PC-3 (cell line): Measurements from ENCODE around the gene NCDN. TPM values are rescaled to one million over a fixed set of nuclear protein-coding genes. Genes with fewer than 3 reads are reported as not detected.

Source experiments
- ATAC-seq: fragments of 200-7000 bp; cut with Tn5 transposase; 2 replicates; pipeline ENCODE4 v1.9.1; 2020; ENCODE audit warnings: mild to moderate bottlenecking, moderate library complexity
- BruUV-seq: library from RNA; stranded (reverse); fragments of 400-500 nt; replicated peaks from 2 replicates; lab custom pipeline; 2021; lab: Mats Ljungman, UMichigan
- CTCF ChIA-PET: fragments of 300-600 bp; sonication (Branson Sonifier 250); formaldehyde crosslinking; loops from one replicate; lab custom pipeline; 2022; ENCODE audit warnings: antibody characterized with exemption; lab: Charles Lee
- POLR2A ChIA-PET: fragments of 300-600 bp; sonication (Branson Sonifier 250); formaldehyde crosslinking; loops from one replicate; lab custom pipeline; 2022; ENCODE audit warnings: antibody characterized with exemption; ENCODE audit not compliant: unreplicated experiment; lab: Charles Lee
- DNase-seq: peaks from one replicate; pipeline ENCODE4 v3.0.0-alpha.2; 2015
- H2AFZ ChIP-seq: fragments of 300-600 bp; sonication (generic); 2 replicates; pipeline ENCODE4 v1.6.0; 2016; ENCODE audit warnings: antibody characterized with exemption, low read length
- H3F3A ChIP-seq: fragments of 300-600 bp; sonication (generic); one replicate; pipeline ENCODE4 v1.6.0; 2017; ENCODE audit warnings: antibody characterized with exemption, low read length, control low read depth, mild to moderate bottlenecking; ENCODE audit not compliant: unreplicated experiment
- H3K27ac ChIP-seq: fragments of 300-600 bp; sonication (generic); 2 replicates; pipeline ENCODE4 v1.5.1; 2016; ENCODE audit warnings: mild to moderate bottlenecking, low read length
- H3K27me3 ChIP-seq: fragments of 300-600 bp; sonication (generic); 2 replicates; pipeline ENCODE4 v1.6.1; 2016; ENCODE audit warnings: low read length, mixed read lengths
- H3K36me3 ChIP-seq: fragments of 300-600 bp; sonication (generic); 2 replicates; pipeline ENCODE4 v1.6.1; 2016; ENCODE audit warnings: low read depth, mixed run types, low read length, mixed read lengths
- H3K4me1 ChIP-seq: fragments of 300-600 bp; sonication (generic); 2 replicates; pipeline ENCODE4 v1.5.1; 2016; ENCODE audit warnings: low read length; ENCODE audit not compliant: insufficient read depth
- H3K4me2 ChIP-seq: fragments of 300-600 bp; sonication (generic); 2 replicates; pipeline ENCODE4 v1.6.0; 2016; ENCODE audit warnings: low read length
- H3K4me3 ChIP-seq: fragments of 300-600 bp; sonication (generic); 2 replicates; pipeline ENCODE4 v1.5.1; 2016; ENCODE audit warnings: mild to moderate bottlenecking, low read length, mixed read lengths
- H3K79me2 ChIP-seq: fragments of 300-600 bp; sonication (generic); 2 replicates; pipeline ENCODE4 v1.6.1; 2017; ENCODE audit warnings: low read length, mixed read lengths
- H3K9ac ChIP-seq: fragments of 300-600 bp; sonication (generic); 2 replicates; pipeline ENCODE4 v1.6.0; 2016; ENCODE audit warnings: mild to moderate bottlenecking, low read length
- H3K9me2 ChIP-seq: fragments of 300-600 bp; sonication (generic); replicated peaks from 2 replicates; pipeline ENCODE4 v1.6.1; 2016; ENCODE audit warnings: mixed run types, low read length, mixed read lengths
- H3K9me3 ChIP-seq: fragments of 300-600 bp; sonication (generic); 2 replicates; pipeline ENCODE4 v1.6.1; 2016; ENCODE audit warnings: low read length, mixed read lengths
- H4K20me1 ChIP-seq: fragments of 300-600 bp; sonication (generic); 2 replicates; pipeline ENCODE4 v1.6.1; 2016; ENCODE audit warnings: low read length, mixed read lengths
- EZH2 ChIP-seq: fragments of 300-600 bp; sonication (generic); IDR thresholded peaks from one replicate; pipeline ENCODE4 v1.6.1; 2017; ENCODE audit warnings: antibody characterized with exemption, mild to moderate bottlenecking, low read length; ENCODE audit not compliant: unreplicated experiment
- EZH2phosphoT487 ChIP-seq: fragments of 300-600 bp; sonication (generic); IDR thresholded peaks from 2 replicates; pipeline ENCODE4 v1.6.1; 2018; ENCODE audit warnings: mild to moderate bottlenecking, antibody characterized with exemption, low read length, borderline replicate concordance
- intact Hi-C: fragments of 100-400 bp; cut with micrococcal nuclease; formaldehyde crosslinking; loops from 2 replicates; pipeline ENCODE4 v1.9.0; 2023
- total RNA-seq: library from RNA; depleted of rRNA; stranded (reverse); fragments of >200 nt; gene quantifications from 2 replicates; pipeline ENCODE4 v1.2.3, GENCODE V29; 2014
- TF ChIP-seq, protein P1 (sequence below): fragments of 300-600 bp; sonication (generic); conservative IDR thresholded peaks from 2 replicates; pipeline ENCODE4 v1.5.1; 2017; ENCODE audit warnings: antibody characterized with exemption, low read depth, mild to moderate bottlenecking, low read length

NCDN gene
- total RNA-seq, 1 experiment from 2014 or later = 25.2 TPM

DNA sequence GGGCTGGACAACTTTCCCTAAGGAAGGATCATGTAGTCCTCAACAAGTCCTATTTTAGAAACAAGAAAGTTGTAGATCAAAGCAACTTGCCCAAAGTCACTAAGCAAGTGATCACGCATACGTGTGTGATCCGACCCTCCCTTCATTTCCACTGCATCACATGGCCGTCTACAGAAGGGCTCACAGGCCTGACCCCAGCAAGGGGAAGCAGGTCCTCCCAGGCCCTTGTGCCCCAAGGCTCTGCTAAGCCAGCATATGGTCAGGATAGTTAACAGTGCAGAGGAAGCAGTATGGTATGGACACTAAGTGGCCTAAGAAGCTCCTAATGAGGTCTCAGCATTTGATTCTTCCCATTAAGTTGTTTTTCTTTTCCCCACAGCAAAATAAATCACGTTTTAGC, 40.3 kb downstream of the NCDN start:
- no peak overlapping the region for H2AFZ ChIP-seq
- CTCF ChIA-PET = no interaction called here
- intact Hi-C loops = no loop called here

DNA sequence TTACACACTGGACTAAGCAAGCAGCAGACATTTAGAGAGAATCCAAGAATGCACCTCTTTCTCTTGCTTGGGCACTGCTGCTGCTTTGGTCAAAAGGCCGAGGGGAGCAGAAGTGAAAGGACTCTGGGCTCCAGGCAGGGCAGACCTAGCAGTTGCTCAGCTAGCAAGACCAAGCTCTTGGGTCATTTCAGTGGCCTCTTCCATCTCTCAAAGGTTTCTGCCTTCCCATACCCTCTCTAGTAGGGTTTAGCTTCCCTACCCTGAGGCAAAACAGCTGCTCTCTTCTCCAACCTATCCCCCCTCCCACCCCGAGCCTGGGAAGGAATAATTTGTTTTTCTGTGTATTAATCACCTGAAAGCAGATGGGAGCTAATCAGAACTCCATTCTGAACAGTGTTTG, 41.3 kb downstream of the NCDN start:
- Histone ChIP-seq H3K27me3 (no peaks in the 10 kb centered on the region), H3K4me2 (no peak overlapping the region), H3K4me3 (no peak overlapping the region), H3K36me3 (peaks cover 44% of the 10 kb centered on the region), H4K20me1 (no peaks in the 10 kb centered on the region), H3K4me1 (no peaks in the 10 kb centered on the region), H3K9me3 (no peaks in the 10 kb centered on the region), H3F3A (no peaks in the 10 kb centered on the region), H2AFZ (no peak overlapping the region), H3K79me2 (no peaks in the 10 kb centered on the region), H3K9me2 (no peaks in the 10 kb centered on the region), H3K27ac (no peak overlapping the region), H3K9ac (no peak overlapping the region)
- no peak for ATAC-seq
- DNase-seq = no peak
- ChIA-PET POLR2A (interaction anchor here (0.6 kb wide), 1 partner anchor 10 kb away, joined by 5 read pairs; no protein-coding TSS in a partner anchor), CTCF (no interaction called here)
- intact Hi-C loops = no loop called here
- TF ChIP-seq, protein P1, sequence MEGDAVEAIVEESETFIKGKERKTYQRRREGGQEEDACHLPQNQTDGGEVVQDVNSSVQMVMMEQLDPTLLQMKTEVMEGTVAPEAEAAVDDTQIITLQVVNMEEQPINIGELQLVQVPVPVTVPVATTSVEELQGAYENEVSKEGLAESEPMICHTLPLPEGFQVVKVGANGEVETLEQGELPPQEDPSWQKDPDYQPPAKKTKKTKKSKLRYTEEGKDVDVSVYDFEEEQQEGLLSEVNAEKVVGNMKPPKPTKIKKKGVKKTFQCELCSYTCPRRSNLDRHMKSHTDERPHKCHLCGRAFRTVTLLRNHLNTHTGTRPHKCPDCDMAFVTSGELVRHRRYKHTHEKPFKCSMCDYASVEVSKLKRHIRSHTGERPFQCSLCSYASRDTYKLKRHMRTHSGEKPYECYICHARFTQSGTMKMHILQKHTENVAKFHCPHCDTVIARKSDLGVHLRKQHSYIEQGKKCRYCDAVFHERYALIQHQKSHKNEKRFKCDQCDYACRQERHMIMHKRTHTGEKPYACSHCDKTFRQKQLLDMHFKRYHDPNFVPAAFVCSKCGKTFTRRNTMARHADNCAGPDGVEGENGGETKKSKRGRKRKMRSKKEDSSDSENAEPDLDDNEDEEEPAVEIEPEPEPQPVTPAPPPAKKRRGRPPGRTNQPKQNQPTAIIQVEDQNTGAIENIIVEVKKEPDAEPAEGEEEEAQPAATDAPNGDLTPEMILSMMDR = no peak
- no peak for TF ChIP-seq EZH2phosphoT487
- TF ChIP-seq EZH2 = no peak
- BruUV-seq = no TSS peak

More for the DNA sequence above, 40.3 kb downstream of the NCDN start:
- Histone ChIP-seq H3K4me1 (no peaks in the 10 kb centered on the region), H3K79me2 (no peaks in the 10 kb centered on the region), H4K20me1 (no peaks in the 10 kb centered on the region), H3K36me3 (peaks cover 34% of the 10 kb centered on the region), H3F3A (no peaks in the 10 kb centered on the region), H3K27me3 (no peaks in the 10 kb centered on the region), H3K27ac (no peak overlapping the region), H3K9me3 (no peaks in the 10 kb centered on the region), H3K4me2 (no peak overlapping the region), H3K4me3 (no peak overlapping the region), H3K9ac (no peak overlapping the region), H3K9me2 (no peaks in the 10 kb centered on the region)
- no peak for ATAC-seq
- TF ChIP-seq, protein P1 = no peak
- no peak for TF ChIP-seq EZH2phosphoT487
- no peak for DNase-seq
- POLR2A ChIA-PET = no interaction called here
- BruUV-seq = no TSS peak

DNA sequence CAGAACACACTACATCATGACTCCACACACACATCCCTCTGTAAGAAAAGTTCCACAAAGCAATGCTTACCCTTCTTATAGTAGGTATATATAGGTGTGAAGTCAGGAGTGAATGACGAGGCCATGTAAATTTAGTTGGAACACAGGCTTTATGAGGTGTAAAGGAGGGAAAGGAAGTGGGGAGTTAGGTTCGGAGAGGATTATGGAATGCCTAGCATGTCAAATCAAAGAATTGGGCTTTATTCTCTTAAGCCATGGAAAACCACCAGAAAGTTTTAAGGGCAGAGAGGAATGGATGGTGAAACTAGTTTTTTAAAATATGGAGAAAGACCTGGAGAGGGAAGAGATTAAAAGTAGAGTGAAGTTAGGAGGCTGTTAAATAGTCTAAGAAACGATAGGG, 41.8 kb downstream of the NCDN start:
- POLR2A ChIA-PET = interaction anchor here (0.6 kb wide), 1 partner anchor 10 kb away, joined by 5 read pairs; no protein-coding TSS in a partner anchor
- no peak overlapping the region for H3K4me3 ChIP-seq
- DNase-seq = no peak
- BruUV-seq = no TSS peak
- ATAC-seq = no peak
- H3K9ac ChIP-seq = no peak overlapping the region
- peaks cover 48% of the 10 kb centered on the region for H3K36me3 ChIP-seq
- H3K79me2 ChIP-seq = no peaks in the 10 kb centered on the region
- TF ChIP-seq EZH2 (no peak), EZH2phosphoT487 (no peak)
- TF ChIP-seq, protein P1 = no peak
- H3K27ac ChIP-seq = no peak overlapping the region
- intact Hi-C loops = no loop called here
- H3K4me2 ChIP-seq = no peak overlapping the region
- H3K27me3 ChIP-seq = no peaks in the 10 kb centered on the region
- no peak overlapping the region for H2AFZ ChIP-seq
- no peaks in the 10 kb centered on the region for H3K4me1 ChIP-seq
- H3K9me3 ChIP-seq = no peaks in the 10 kb centered on the region
- no peaks in the 10 kb centered on the region for H4K20me1 ChIP-seq
- H3K9me2 ChIP-seq = no peaks in the 10 kb centered on the region
- CTCF ChIA-PET = no interaction called here
- H3F3A ChIP-seq = no peaks in the 10 kb centered on the region
